C4-2B (cell line): Measurements from ENCODE around the gene WWOX.

Source experiments
- CTCF ChIP-seq: fragments of 450-650 bp; conservative IDR thresholded peaks from 2 replicates; pipeline ENCODE4 v1.5.1; 2017; ENCODE audit warnings: mild to moderate bottlenecking
- ZFX ChIP-seq: fragments of 450-650 bp; IDR thresholded peaks from 2 replicates; pipeline ENCODE4 v1.6.1; 2017

GRCh38 chr16:78795433-78795832 lies 696.0 kb downstream of the WWOX start:
- TF ChIP-seq CTCF, result no peak
- TF ChIP-seq ZFX, result no peak
